HepG2 (cell line): ENCODE measurements around the gene CYB5A. TPM values are rescaled to one million over a fixed set of nuclear protein-coding genes. Genes with fewer than 3 reads are reported as not detected.

Experiments used
- AHR ChIP-seq: IDR thresholded peaks from 2 replicates; pipeline ENCODE4 v1.6.1; 2018; ENCODE audit warnings: missing genetic modification reagents, missing compliant biosample characterization
- ARID2 ChIP-seq: sonication (generic); formaldehyde crosslinking; IDR thresholded peaks from 2 replicates; pipeline ENCODE4 v1.8.1; 2022; ENCODE audit warnings: mild to moderate bottlenecking, missing genetic modification reagents, borderline replicate concordance
- BORCS8-MEF2B ChIP-seq: sonication (generic); formaldehyde crosslinking; IDR thresholded peaks from 2 replicates; pipeline ENCODE4 v1.8.0; 2022; ENCODE audit warnings: mild to moderate bottlenecking, missing genetic modification reagents
- CCAR2 ChIP-seq: fragments of 200-400 bp; formaldehyde crosslinking; optimal IDR thresholded peaks from 2 replicates; pipeline ENCODE3; 2018; ENCODE audit warnings: low read depth, mild to moderate bottlenecking, low read length, moderate library complexity
- FOXO1 ChIP-seq: sonication (generic); formaldehyde crosslinking; IDR thresholded peaks from 2 replicates; pipeline ENCODE4 v1.4.0; 2020; ENCODE audit warnings: missing genetic modification reagents
- HDAC2 ChIP-seq: sonication (generic); formaldehyde crosslinking; IDR thresholded peaks from 2 replicates; pipeline ENCODE4 v1.4.0; 2020; ENCODE audit warnings: missing genetic modification reagents
- HNRNPL ChIP-seq: fragments of 200-400 bp; formaldehyde crosslinking; IDR thresholded peaks from 2 replicates; pipeline ENCODE4 v1.6.1; 2017; ENCODE audit warnings: mild to moderate bottlenecking, low read depth, low read length
- NFATC3 ChIP-seq: sonication (generic); formaldehyde crosslinking; IDR thresholded peaks from 2 replicates; pipeline ENCODE4 v1.5.1; 2020; ENCODE audit warnings: mild to moderate bottlenecking, missing genetic modification reagents
- SRF ChIP-seq: IDR thresholded peaks from 2 replicates; pipeline ENCODE4 v1.6.1; 2011; ENCODE audit warnings: mild to moderate bottlenecking, low read depth, low read length, moderate library complexity
- TMF1 ChIP-seq: sonication (generic); formaldehyde crosslinking; IDR thresholded peaks from 2 replicates; pipeline ENCODE4 v1.8.1; 2022; ENCODE audit warnings: low read depth, missing genetic modification reagents
- ZFP36L1 ChIP-seq: sonication (generic); formaldehyde crosslinking; IDR thresholded peaks from 2 replicates; pipeline ENCODE4 v1.8.0; 2022; ENCODE audit warnings: mild to moderate bottlenecking, missing genetic modification reagents, moderate library complexity
- ZFYVE20 ChIP-seq: sonication (generic); formaldehyde crosslinking; IDR thresholded peaks from 2 replicates; pipeline ENCODE4 v1.8.0; 2023; ENCODE audit warnings: low read depth, mild to moderate bottlenecking, moderate library complexity, missing genetic modification reagents, borderline replicate concordance
- ZNF335 ChIP-seq: sonication (generic); formaldehyde crosslinking; IDR thresholded peaks from 2 replicates; pipeline ENCODE4 v1.4.0; 2020; ENCODE audit warnings: missing genetic modification reagents
- ZNF562 ChIP-seq: sonication (generic); formaldehyde crosslinking; IDR thresholded peaks from 2 replicates; pipeline ENCODE4 v1.8.0; 2022; ENCODE audit warnings: missing genetic modification reagents, borderline replicate concordance
- ZNF841 ChIP-seq: sonication (generic); formaldehyde crosslinking; IDR thresholded peaks from 2 replicates; pipeline ENCODE4 v1.8.1; 2023; ENCODE audit warnings: missing genetic modification reagents, borderline replicate concordance
- polyA plus RNA-seq, 8 experiments: library from polyadenylated mRNA; depleted of rRNA in 3 of 8; stranded (reverse) in 7 of 8; unstranded in 1 of 8; fragments of >200 nt; fragmentation: Illumina TruSeq in 4 of 8; extraction: Trizol in 4 of 8; gene quantifications; 2 replicates each; pipeline versions ENCODE4 v1.2.1 to v1.2.3, GENCODE V29; 2011 to 2016; ENCODE audit warnings: low read depth in 4 of 8, missing spikeins in 1 of 8, mixed read lengths in 1 of 8; ENCODE audit not compliant: insufficient read depth in 1 of 8
- total RNA-seq, 5 experiments: library from RNA; depleted of rRNA; stranded (reverse); fragments of >200 nt; fragmentation: Illumina TruSeq; extraction: Trizol; gene quantifications; 2 replicates each; pipeline ENCODE4 v1.2.3, GENCODE V29; 2016; ENCODE audit warnings: low read depth in 1 of 5
- TF ChIP-seq, protein P1 (sequence below), 2 experiments: sonication (generic) in 1 of 2; formaldehyde crosslinking in 1 of 2; IDR thresholded peaks; 2 replicates each; pipeline versions ENCODE4 v1.4.0 to v1.6.1; 2018 to 2020; ENCODE audit warnings: missing genetic modification reagents in 2 of 2, borderline replicate concordance in 1 of 2, low read depth in 1 of 2, mild to moderate bottlenecking in 1 of 2, missing biosample characterization in 1 of 2
- TF ChIP-seq, protein P2 (sequence below): fragments of 450-650 bp; IDR thresholded peaks from 2 replicates; pipeline ENCODE4 v1.6.1; 2016
- TF ChIP-seq, protein P3 (sequence below): sonication (generic); formaldehyde crosslinking; IDR thresholded peaks from 2 replicates; pipeline ENCODE4 v1.8.1; 2023; ENCODE audit warnings: mild to moderate bottlenecking, moderate library complexity, missing genetic modification reagents
- TF ChIP-seq, protein P4 (sequence below), 2 experiments: sonication (generic) in 1 of 2; formaldehyde crosslinking in 1 of 2; IDR thresholded peaks; 2 replicates each; pipeline versions ENCODE4 v1.5.1 to v1.6.1; 2011 to 2020; ENCODE audit warnings: borderline replicate concordance in 1 of 2, low read depth in 1 of 2, low read length in 1 of 2, mild to moderate bottlenecking in 1 of 2, missing genetic modification reagents in 1 of 2, moderate library complexity in 1 of 2
- TF ChIP-seq, protein P5 (sequence below): sonication (generic); formaldehyde crosslinking; IDR thresholded peaks from 2 replicates; pipeline ENCODE4 v1.5.0; 2020; ENCODE audit warnings: mild to moderate bottlenecking, low read depth, missing genetic modification reagents, borderline replicate concordance

CYB5A gene
- total and polyA plus RNA-seq, 2 of the 13 experiments (the other 11 are each of a cell fraction or from before 2014, with no cell fraction given): 215 to 356 TPM

DNA sequence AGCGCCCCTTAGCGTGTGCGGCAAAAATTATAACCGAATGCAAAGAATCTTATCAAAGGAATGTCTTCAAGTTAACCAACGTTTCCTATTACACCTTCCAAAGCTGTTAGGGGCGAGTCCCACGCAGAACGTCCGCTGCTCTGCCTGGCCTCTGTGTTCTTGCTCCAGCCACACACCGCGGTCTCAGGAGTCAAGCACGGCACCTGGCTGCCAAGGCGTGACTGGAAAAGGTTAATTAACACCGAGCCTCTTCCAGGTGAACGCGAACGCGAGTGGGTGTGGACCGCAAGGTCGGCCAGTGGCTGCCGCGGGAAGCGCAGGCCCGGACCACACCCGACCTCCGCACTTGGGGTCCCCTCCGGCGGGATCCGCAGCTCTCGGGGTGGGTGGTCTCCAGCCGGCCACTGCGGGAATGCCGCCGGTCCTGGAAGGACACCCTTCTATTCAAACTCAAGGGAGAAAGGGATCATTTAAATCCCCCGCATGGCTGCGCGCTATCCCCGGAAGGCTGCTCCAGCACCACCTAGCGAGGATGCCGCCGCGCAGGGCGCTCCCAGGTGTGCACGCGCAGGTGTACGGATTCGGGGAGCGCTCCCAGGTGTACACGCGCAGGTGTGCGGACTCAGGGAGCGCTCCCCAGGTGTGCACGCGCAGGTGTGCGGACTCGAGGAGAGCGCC, 830 bp downstream of the CYB5A start (continued):
- TF ChIP-seq SRF (no peak), CCAR2 (no peak), ARID2 (0 out of 2 replicates have a peak, but pooled peaks have one; percentile 34), ZNF841 (CRISPR knock-in tag) (no peak), TMF1 (no peak), AHR (CRISPR knock-in tag) (no peak), ZFP36L1 (CRISPR knock-in tag) (no peak), ZNF562 (CRISPR knock-in tag) (no peak), ZNF335 (CRISPR knock-in tag) (no peak), BORCS8-MEF2B (CRISPR knock-in tag) (no peak), ZFYVE20 (CRISPR knock-in tag) (0 out of 2 replicates have a peak, but pooled peaks have one; percentile 7), HDAC2 (CRISPR knock-in tag) (peak; percentile 43; the same call in 1 of the 2 replicates), FOXO1 (CRISPR knock-in tag) (no peak), HNRNPL (0 out of 2 replicates have a peak, but pooled peaks have one; percentile 28), NFATC3 (CRISPR knock-in tag) (no peak)
- TF ChIP-seq, protein P1, sequence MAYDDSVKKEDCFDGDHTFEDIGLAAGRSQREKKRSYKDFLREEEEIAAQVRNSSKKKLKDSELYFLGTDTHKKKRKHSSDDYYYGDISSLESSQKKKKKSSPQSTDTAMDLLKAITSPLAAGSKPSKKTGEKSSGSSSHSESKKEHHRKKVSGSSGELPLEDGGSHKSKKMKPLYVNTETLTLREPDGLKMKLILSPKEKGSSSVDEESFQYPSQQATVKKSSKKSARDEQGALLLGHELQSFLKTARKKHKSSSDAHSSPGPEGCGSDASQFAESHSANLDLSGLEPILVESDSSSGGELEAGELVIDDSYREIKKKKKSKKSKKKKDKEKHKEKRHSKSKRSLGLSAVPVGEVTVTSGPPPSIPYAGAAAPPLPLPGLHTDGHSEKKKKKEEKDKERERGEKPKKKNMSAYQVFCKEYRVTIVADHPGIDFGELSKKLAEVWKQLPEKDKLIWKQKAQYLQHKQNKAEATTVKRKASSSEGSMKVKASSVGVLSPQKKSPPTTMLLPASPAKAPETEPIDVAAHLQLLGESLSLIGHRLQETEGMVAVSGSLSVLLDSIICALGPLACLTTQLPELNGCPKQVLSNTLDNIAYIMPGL (CRISPR knock-in tag; IDR thresholded peaks at IDR 0.05; ENCODE audit: borderline replicate concordance in 1 of 2, low read depth in 1 of 2): peak; percentile 63 to 94; a peak in 3 of 4 replicates
- TF ChIP-seq, protein P2, sequence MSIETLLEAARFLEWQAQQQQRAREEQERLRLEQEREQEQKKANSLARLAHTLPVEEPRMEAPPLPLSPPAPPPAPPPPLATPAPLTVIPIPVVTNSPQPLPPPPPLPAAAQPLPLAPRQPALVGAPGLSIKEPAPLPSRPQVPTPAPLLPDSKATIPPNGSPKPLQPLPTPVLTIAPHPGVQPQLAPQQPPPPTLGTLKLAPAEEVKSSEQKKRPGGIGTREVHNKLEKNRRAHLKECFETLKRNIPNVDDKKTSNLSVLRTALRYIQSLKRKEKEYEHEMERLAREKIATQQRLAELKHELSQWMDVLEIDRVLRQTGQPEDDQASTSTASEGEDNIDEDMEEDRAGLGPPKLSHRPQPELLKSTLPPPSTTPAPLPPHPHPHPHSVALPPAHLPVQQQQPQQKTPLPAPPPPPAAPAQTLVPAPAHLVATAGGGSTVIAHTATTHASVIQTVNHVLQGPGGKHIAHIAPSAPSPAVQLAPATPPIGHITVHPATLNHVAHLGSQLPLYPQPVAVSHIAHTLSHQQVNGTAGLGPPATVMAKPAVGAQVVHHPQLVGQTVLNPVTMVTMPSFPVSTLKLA: no peak
- TF ChIP-seq, protein P3, sequence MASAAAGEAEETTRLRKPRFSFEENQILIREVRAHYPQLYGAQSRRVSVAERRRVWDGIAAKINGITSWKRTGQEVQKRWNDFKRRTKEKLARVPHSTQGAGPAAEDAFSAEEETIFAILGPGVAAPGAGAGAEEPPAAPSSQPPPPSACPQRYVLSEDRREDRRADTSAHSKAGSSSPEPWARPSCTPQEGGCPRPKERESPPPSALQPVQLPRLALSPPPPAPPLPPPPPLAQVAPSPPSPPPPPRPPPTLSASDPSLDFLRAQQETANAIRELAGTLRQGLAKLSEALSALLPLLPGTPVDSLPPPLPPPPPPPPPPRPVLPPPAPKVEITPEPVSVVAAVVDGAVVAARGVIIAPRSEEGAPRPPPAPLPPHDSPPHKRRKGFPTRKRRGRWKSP (CRISPR knock-in tag): 0 out of 2 replicates have a peak, but pooled peaks have one; percentile 20
- TF ChIP-seq, protein P4, sequence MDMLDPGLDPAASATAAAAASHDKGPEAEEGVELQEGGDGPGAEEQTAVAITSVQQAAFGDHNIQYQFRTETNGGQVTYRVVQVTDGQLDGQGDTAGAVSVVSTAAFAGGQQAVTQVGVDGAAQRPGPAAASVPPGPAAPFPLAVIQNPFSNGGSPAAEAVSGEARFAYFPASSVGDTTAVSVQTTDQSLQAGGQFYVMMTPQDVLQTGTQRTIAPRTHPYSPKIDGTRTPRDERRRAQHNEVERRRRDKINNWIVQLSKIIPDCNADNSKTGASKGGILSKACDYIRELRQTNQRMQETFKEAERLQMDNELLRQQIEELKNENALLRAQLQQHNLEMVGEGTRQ (IDR thresholded peaks at IDR 0.05; ENCODE audit: low read depth, low read length): no peak
- TF ChIP-seq, protein P4 (CRISPR knock-in tag; IDR thresholded peaks at IDR 0.05; ENCODE audit: borderline replicate concordance): 0 out of 2 replicates have a peak, but pooled peaks have one; percentile 16
- TF ChIP-seq, protein P5, sequence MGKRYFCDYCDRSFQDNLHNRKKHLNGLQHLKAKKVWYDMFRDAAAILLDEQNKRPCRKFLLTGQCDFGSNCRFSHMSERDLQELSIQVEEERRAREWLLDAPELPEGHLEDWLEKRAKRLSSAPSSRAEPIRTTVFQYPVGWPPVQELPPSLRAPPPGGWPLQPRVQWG (CRISPR knock-in tag): no peak
